ENCODE results near the gene EREG. TPM values are rescaled to one million over a fixed set of nuclear protein-coding genes. Genes with fewer than 3 reads are reported as not detected.

The EREG gene
- total and polyA plus RNA-seq, 12 donors: 0.08 to 1.4 (median 0.30) TPM; not detected in 8

DNA sequence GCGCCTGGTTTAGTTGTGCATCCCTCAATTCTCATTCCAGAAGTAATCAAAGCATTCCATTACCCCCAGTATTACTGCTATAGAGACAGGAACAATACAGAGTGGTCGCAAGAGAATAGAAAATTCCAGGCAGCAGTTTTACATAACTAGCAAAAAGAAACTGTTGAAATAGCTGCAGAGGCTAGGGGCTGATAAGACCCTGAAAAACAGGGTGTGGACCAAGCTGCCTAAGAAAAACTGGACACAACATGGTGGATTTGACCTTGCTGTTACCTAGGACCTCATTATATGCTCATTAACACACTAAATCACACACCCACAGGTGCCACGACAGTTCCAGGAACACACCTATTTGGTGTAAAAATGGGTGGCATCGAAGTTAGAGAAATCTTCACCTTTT lies 41.3 kb upstream of the EREG start:
- 73 to 87% (median 83%) methylated on average over 4 of the region's 4 CpGs for WGBS, 4 donors
- intact Hi-C loops (cut with DNase I): no loop called here
- DNase-seq: no peak
- Histone ChIP-seq H3K4me1 (replicated peaks in 1 of 2) (no peaks in the 10 kb centered on the region), H3K36me3 (replicated peaks in 1 of 2) (no peaks in the 10 kb centered on the region), H3K4me3 (no peak overlapping the region), H3K27ac (no peak overlapping the region), H3K27me3 (peaks cover 5% of the 10 kb centered on the region), H3K9me3 (replicated peaks in 1 of 3) (no peaks in the 10 kb centered on the region)
- TF ChIP-seq, protein P1, sequence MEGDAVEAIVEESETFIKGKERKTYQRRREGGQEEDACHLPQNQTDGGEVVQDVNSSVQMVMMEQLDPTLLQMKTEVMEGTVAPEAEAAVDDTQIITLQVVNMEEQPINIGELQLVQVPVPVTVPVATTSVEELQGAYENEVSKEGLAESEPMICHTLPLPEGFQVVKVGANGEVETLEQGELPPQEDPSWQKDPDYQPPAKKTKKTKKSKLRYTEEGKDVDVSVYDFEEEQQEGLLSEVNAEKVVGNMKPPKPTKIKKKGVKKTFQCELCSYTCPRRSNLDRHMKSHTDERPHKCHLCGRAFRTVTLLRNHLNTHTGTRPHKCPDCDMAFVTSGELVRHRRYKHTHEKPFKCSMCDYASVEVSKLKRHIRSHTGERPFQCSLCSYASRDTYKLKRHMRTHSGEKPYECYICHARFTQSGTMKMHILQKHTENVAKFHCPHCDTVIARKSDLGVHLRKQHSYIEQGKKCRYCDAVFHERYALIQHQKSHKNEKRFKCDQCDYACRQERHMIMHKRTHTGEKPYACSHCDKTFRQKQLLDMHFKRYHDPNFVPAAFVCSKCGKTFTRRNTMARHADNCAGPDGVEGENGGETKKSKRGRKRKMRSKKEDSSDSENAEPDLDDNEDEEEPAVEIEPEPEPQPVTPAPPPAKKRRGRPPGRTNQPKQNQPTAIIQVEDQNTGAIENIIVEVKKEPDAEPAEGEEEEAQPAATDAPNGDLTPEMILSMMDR (IDR thresholded peaks at IDR 0.05): no peak
- TF ChIP-seq POLR2A (IDR thresholded peaks at IDR 0.05): no peak

- H3K4me3 ChIP-seq: no peak overlapping the region
- H3K4me1 ChIP-seq (replicated peaks in 1 of 2): no peaks in the 10 kb centered on the region
- no peaks in the 10 kb centered on the region for H3K9me3 ChIP-seq (replicated peaks in 1 of 3)
- intact Hi-C loops (cut with DNase I): no loop called here
- TF ChIP-seq, protein P1 (IDR thresholded peaks at IDR 0.05): no peak
- no peak for TF ChIP-seq POLR2A (IDR thresholded peaks at IDR 0.05)
- H3K27me3 ChIP-seq: peaks cover 5% of the 10 kb centered on the region
- H3K36me3 ChIP-seq (replicated peaks in 1 of 2): no peaks in the 10 kb centered on the region
- WGBS, 4 donors: 59 to 78% (median 63%) methylated on average over 3 of the region's 3 CpGs
- H3K27ac ChIP-seq: no peak overlapping the region
- DNase-seq: no peak
Observed at GRCh38 chr4:74324262-74324661, 40.7 kb upstream of the EREG start.

- H3K27ac ChIP-seq: no peak overlapping the region
- no peak for TF ChIP-seq POLR2A (IDR thresholded peaks at IDR 0.05)
- TF ChIP-seq, protein P1 (IDR thresholded peaks at IDR 0.05): no peak
- H3K9me3 ChIP-seq (replicated peaks in 1 of 3): no peaks in the 10 kb centered on the region
- H3K4me3 ChIP-seq: no peak overlapping the region
- H3K36me3 ChIP-seq (replicated peaks in 1 of 2): no peaks in the 10 kb centered on the region
- intact Hi-C loops (cut with DNase I): no loop called here
- H3K27me3 ChIP-seq: peaks cover 5% of the 10 kb centered on the region
- H3K4me1 ChIP-seq (replicated peaks in 1 of 2): no peaks in the 10 kb centered on the region
- WGBS, 4 donors: 65 to 80% (median 73%) methylated on average over 2 of the region's 2 CpGs
- DNase-seq: no peak
Observed at GRCh38 chr4:74325886-74326285, 39.1 kb upstream of the EREG start.

GRCh38 chr4:74327762-74328161 lies 37.2 kb upstream of the EREG start:
- TF ChIP-seq POLR2A (IDR thresholded peaks at IDR 0.05): no peak
- TF ChIP-seq, protein P1 (IDR thresholded peaks at IDR 0.05): no peak
- WGBS, 4 donors: 41 to 50% (median 49%) methylated on average over 3 of the region's 3 CpGs

More at GRCh38 chr4:74327762-74328161, 37.2 kb upstream of the EREG start:
- no peak overlapping the region for H3K4me3 ChIP-seq
- peaks cover 5% of the 10 kb centered on the region for H3K27me3 ChIP-seq
- no peak for DNase-seq
- H3K4me1 ChIP-seq (replicated peaks in 1 of 2): no peaks in the 10 kb centered on the region
- H3K36me3 ChIP-seq (replicated peaks in 1 of 2): no peaks in the 10 kb centered on the region
- H3K9me3 ChIP-seq (replicated peaks in 1 of 3): no peaks in the 10 kb centered on the region
- H3K27ac ChIP-seq: no peak overlapping the region
- intact Hi-C loops (cut with DNase I): no loop called here
